Left renal cortex interstitium (tissue), 4 donors: Measurements from ENCODE around the gene ARHGAP24. TPM values are rescaled to one million over a fixed set of nuclear protein-coding genes. Genes with fewer than 3 reads are reported as not detected.
"Not testable (repeated sequence)": the region's sequence is repeated elsewhere in the genome, so short reads cannot be mapped to it uniquely, and the experiment has no call there.

Experiments used
- DNase-seq, 4 donors: peaks; one replicate each; pipeline ENCODE4 v3.0.0-alpha.2; 2013; ENCODE audit warnings: low read depth in 4 of 4, low spot score in 2 of 4, missing footprints in 1 of 4
- polyA plus RNA-seq, 4 donors: library from polyadenylated mRNA; unstranded; fragments of 120-200 nt; gene quantifications; one replicate each; pipeline ENCODE4 v1.2.1, GENCODE V29; 2013; ENCODE audit not compliant: insufficient read length in 4 of 4

The ARHGAP24 gene
- polyA plus RNA-seq, 4 donors: 101 to 133 (median 109) TPM

DNA sequence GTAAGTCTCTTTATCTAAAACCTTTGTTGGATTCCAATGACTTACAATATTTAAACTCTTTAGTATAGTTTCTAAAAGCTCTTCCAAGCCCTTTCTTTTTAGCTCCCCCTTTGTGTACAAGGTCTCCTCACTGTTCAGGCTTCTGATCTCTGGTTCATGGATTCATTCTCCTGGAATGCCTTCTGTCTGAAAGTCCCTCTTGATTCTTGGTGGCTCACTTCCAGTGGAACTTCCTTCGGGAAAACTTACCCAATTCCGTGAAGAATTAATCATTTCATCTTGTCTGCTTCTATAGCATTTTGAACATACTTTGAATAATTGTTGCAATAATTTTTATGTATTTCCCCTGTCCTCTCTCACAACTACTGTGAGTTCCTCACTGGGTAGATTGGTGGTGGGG, 3.6 kb downstream of the ARHGAP24 start:
- no peak for DNase-seq

DNA sequence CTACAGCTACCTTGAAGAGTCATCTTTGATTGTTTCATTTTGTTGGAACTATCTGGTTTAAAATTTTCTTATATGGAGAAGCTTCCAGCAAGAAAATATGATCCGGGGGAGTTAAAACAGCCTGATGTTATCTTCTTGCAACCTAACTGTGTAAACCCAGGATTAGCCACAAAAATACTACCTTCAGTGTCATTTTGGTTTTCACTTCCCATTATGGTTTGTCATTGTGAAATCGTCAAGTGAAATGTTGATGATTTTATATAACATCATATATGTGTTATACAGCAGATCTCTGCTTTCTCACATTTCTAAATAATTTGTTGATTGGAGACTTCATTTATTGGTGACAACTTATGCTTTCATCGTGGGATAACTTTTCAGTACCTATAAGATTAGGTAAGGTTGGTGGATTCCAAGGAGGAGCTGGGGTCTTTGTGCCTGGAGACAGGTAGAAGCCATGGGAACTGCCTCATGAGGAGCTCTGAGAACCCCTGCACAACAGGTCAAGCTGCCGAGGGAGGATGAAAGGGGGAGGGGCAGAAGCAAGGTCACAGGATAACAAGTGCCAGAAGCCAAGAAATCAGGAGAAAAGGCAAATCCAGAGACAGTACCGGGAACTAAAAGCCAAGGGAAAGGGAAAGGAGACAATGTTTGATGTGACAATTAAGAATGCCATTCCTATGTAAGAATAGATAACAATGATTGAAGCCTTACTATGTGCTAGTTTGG, 7.2 kb downstream of the ARHGAP24 start:
- DNase-seq: no peak

DNA sequence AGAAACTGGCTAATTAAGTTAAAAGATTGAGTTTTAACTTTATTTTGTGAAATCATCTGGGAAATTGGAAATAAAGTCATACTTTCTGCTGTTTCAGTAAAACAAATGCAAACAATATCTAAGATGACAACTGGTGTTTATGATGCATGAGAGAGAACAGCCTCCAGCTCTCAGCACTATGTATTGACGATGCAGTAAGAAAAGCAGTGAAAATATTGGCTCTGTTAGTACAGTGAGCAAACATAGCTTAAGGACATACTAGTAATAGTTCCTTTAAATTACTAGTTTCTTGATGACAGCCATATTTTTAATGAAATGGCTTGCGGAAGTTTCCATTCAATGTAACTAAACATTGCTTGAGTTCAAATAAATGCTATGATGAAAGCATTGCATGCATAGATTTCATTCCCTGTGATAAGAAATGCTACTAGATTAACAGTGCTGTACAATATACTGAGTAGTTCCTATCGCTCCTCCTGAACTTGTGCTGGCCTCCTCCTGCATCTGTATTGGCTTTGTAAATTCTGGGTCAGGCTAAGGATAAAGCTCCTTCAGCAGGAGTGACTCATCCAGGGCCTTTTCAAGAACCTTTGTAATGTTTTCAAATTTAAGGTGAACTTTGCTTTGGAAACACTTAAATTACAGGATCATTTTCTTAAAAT, 11.6 kb downstream of the ARHGAP24 start:
- no peak for DNase-seq

DNA sequence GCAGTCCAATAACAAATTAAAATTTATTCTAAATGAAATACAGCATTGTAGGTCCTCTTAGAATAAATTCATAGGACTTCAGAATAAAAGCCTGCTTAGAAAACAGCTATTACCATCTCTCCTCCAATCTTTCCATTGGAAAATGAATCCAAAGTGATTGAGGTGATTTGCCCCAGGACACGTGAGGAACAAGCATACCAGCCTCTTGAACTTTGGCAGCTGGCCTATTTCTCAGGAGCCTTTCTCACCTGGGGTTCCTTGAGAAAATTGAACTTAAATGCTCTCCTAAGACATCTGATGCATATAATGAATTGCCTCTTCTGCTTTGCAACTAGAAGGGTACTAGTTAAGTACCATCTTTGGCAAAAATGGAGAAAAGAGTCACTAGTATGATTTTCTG, 13.5 kb downstream of the ARHGAP24 start:
- no peak for DNase-seq

DNA sequence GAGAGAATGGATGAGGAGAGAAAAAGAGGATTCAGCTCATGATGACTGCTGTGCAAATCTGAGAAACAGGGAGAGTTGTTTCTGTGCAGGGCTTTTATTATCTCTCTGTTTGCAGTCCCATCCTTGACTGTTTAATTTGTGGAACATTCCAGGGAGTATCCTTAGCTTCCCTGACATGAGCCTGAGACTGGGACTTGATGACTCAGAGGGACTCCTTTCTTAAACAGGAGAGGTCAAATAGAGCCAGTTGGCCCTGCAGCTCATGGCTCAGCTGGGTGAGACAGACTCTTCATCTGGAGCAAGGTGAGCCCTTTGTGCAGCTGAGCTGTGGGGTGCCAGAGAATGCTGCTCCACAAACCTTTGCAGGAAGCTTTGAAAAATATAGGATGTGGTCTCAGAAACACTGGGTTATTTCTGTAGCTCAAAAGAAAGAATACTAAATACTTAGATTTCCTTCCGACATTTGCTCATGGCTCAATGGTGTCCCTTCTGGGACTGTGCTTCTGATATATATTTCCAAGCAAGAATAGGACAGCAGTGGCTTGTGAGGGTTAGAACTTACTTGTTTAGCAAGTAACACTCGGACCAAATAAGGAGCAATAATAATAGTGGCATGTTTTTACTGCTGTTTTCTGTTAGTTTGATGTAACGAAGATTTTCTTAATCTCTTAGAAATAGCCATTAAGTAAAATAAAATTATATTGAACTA, 14.5 kb downstream of the ARHGAP24 start:
- no peak for DNase-seq

DNA sequence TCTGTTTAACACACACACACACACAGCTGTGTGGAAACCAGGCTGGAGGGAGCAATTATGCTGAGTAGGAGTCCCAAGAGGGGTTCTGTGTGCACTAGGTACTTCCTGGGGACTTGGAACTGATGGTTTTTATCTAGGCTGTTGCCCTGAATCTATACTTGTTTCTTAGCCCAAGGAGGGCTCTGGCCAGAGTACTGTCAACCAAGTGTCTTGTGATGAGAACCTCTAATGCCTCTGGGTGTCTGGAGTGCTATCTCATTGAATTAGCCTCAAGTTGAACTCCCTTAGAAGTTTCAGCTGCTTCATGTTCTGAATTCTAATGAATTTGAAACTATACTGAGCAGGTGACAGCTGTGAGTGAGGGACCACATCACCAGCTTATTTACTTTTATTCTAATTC, 16.6 kb downstream of the ARHGAP24 start:
- DNase-seq: no peak

DNA sequence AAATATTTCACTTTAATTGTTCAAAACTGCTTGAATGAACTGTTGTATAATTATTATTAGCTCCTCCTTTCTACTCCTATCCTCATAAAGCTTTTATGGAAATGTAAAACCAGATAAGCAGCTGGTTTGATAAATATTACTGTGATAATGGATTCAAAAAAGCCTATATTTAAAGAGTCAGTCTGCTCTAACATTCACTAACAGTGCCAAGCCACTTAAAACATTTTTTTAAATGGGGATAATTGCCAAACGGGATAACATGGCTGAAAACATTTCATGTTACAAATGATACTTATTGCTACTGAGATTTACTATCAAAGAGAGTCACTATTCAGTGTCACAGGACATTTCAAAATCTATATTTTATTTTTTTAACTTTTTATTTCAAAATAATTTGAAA, 17.4 kb downstream of the ARHGAP24 start:
- no peak for DNase-seq

DNA sequence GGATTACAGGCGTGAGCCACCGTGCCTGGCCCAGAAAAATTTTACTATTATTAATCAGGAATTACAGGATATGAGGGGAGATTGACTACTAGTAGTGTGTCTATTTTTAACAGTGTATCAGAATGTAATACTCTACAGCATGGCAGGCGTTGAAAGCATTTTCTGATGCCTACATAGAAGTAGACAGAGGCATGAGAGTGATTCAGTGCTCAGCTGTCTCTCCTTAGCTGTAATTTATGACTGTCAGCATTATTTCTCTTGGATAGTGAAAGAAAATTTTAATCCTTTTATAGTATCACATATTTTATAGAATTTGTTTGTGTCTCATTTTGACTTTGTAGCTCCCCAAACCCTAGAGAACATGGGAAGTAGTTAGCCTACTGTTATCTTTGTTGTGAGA, 20.7 kb downstream of the ARHGAP24 start:
- DNase-seq: no peak

DNA sequence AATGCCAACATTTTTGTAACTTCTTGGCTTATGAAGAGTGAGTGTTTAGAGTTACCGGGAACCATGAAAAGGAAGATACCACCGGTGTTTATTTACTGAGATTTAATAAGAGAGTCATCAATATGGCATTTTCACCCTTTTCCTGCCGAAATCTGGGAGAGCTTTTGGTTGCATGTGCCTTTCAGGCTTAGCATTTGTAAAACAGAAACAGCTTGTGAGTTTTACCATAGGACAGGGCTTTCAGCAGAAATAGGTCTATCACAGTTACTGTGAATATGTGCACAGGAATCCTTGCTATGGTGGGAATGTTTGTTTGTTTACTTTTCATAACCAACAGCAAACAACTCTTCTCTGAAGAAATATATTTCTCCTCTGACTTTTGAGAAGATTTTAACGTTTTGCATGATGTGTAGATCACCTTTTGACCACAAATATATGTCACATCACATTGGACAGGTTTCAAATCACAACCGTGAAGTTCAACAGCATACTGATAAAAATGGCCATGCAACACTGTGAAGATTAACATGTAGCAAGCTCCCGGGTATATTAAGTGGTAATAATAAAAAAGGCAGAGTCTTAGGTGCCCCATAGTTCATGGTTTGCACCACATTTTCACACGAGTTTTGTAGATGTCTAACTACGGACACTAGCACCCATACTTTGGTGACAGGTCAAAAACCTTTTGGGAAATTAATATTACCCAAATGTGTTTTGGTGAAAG, 21.3 kb downstream of the ARHGAP24 start:
- no peak for DNase-seq

DNA sequence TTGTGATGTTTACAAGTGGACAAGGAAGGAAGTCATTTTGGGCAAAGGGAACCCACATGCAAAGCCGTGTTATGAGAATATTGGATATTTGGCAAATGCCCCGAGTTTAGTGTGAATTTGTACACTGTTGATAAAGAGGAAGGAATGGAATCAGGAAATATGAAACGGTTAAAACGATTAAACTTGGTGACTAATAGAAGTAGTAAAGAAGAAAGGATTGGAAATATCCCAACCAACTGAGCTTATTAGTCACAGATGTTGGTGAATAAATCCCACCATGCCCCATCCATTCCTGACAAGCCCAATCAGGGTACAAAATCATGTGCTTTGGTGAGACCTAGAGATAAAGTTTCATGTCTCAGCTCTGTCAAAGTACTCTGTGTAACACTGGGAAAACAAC, 22.0 kb downstream of the ARHGAP24 start:
- DNase-seq: no peak

DNA sequence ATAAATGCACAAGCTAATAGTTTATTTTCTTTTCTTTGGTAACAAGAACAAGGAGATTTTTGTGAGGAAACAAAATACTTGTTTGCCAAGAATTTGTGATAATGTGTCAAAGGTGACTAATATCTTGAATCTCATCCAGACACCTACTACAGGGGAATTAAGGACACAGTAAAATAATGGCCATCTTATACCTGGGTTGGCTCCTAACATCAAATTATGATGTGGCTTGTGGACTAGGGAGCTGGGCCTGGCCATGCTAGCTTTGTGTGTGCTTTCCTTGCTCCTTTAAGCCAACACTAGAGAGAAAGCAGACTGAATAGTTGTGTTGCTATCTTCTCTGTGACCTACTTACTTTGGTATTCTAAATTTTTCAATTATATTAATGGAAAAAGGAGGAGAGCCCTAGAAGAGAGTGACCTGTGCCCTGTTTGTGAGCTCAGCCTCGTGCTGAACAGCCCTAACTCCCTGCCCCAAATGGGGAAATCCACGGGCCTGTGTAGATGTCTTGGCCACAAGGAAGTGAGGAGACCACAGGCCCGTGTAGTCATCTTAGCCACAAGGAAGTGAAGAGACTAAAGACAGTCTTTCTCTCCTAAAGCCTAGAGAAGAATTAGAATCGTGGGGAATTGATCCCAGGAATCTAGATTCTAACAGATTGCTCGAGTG, 23.3 kb downstream of the ARHGAP24 start:
- no peak for DNase-seq

DNA sequence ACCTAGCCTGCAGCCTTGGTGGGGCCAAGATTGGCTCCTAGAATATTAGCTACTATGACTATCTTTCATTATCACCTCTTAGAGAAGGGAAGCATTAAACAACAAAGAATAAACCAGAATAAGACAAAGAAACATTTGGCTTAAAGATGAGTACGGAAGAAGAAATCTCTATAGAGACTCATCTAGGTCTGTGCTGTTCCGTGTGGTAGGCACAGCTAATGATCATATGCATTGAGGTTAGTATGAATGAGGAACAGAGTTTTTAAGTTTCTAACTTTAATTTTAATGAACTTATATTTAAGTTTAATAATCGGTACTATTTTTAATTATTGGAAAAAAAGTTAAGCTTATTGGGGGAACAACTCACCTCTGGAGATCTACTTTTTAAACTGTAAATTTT, 24.6 kb downstream of the ARHGAP24 start:
- DNase-seq: no peak

DNA sequence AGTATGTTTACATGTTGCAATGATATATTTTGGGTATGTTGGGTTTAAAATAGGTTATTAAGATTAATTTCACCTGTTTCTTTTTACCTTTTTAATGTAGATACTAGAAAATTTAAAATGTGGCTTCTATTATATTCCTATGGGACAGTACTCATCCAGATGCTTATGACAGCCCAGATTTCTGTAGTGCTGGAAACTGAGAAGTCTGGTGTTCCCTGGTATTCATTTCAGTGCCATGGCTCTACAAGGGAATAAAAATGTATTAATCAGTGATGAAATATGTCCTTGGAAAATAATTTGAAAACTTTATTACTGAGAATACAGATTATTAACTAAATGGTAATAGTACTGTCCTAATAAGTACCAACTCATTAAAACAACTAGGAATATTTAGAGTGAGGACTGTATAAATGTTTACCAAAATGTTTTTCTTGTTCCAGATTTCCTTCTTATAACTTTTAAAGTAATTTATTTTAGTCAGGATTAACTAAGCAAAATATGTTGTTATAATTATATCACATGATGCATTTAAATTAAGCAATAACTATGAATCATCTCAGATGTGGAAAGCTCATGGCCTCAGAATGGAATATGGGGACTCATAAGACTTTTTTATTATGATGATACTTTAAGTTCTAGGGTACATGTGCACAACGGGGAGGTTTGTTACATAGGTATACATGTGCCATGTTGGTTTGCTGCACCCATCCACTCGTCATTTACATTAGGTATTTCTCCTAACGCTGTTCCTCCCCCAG, 25.3 kb downstream of the ARHGAP24 start:
- no peak for DNase-seq

DNA sequence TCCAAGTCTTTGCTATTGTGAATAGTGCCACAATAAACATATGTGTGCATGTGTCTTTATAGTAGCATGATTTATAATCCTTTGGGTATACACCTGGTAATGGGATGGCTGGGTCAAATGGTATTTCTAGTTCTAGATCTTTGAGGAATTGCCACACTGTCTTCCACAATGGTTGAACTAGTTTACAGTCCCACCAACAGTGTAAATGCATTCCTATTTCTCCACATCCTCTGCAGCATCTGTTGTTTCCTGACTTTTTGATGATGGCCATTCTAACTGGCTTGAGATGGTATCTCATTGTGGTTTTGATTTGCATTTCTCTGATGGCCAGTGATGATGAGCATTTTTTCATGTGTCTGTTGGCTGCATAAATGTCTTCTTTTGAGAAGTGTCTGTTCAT, 26.2 kb downstream of the ARHGAP24 start:
- DNase-seq: not testable (repeated sequence)

DNA sequence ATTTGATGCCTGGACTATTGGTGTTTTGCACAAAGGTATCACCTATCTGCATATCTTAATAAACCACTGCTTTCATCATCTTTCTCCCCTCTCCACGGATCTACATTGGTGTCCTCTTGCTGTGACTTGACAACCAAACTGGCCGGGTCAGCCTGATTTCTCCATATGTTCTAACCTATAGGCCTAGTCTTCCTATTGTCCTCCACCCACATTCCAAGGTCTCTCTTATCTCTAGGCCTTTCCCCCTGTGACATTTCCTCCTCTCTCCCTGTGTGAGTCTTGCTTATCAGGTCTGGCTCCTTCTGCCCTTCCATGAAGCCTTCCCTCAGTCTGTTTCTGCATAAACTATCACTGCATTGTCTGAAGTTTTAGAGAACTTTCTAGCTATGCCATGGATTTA, 33.7 kb downstream of the ARHGAP24 start:
- DNase-seq: no peak

DNA sequence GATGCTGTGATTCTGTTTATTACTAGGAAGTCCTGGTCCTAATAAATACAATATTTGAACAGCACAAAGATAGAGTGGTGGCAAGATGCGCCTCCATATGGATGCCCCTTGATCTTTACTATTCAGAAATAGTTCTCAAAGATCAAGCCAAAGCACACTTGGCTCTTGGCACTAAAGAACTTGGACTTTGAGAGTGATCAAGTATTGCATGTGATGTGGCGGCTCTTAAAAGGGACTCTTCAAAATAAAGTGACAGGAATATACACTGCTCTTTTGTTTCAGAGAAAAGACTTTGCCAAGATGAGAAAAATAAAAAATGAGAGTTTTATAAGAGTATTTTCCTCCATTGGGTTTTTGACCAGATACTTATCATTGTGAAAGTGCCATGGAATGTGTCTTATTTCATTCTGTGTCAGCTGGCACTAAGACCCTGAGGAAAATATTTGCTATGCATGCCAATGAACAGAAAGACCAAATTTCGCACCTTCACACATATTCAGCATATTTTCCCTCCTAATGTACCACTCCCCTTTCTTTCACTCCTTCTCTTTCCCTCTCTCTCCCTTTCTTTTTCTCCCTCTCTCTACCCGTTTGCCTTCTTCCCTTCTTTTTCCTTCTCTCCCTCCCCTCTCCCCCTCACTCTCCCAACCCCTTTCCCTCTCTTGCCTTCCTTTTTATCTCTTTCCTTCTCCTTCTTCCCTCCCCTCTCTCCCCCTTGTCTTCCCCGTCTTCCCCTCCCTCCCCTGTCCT, 35.1 kb downstream of the ARHGAP24 start:
- no peak for DNase-seq

DNA sequence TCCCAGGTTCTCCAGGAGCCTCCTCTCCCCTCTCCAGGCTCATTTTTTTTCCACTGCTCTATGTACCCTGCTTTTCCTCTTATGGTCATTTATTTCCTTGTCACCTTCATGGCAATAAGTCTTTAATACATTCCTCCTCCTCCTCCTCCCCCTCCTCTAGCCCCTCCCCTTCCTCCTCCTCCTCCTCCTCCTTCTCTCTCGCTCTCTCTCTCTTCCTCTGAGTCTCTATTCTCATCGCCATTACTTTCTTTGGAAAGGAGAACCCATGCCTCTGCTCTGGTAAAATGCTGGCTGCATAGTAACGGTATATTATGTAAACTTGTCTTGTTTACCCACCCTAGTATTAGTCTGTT, 35.7 kb downstream of the ARHGAP24 start:
- DNase-seq: no peak

DNA sequence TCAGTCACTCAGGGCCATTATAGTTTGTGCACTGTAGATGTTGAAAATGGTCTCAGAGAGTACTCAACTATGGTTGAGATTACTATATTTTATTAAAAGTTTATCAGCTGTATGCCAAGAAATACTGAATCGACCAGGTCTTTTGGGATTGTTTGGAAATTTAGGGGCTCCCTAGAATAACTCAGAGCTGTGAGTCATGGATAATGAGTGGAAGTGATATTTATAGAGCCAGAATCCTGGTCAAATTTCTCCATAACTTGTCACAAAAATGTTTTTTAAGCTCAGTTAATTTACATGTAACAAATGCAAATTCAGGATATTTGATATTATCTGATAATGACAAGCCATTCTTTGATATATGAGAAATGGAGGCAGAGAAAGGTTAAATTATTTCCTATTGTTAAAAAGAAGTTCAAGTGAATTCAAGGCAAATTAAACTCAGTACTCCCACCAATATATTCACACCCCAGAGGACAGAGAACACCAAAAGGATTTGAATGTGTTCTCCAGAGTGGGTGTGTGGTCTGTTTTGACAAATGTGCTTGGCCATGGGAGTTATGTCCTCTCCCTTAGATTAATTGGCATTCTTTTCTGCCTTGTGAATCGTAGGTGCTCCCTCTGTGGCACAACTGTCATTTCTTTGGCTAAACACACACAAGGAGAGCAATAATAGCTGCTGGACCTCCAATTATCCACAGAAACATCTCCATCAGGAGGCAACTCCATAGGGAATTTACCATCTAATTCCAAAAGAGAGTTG, 37.7 kb downstream of the ARHGAP24 start:
- DNase-seq: no peak

DNA sequence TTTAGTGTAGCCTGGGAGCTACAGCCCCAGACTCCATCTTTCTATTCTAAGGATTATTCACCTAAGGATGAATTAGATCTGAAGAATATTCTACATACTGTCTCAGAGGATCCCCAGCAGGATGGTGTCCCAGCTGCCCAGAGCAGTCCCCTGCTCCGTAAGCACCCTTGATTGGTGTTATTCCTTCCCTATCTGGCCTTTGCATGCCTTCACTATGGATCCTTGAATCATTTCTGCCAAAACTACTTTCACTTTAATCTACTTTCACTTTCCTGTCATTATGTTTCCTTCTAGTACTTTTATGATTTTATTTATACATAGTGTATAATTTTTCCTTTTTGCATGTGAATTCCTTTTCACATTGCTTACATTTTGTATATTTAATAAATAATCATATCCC, 39.2 kb downstream of the ARHGAP24 start:
- no peak for DNase-seq
